HUES6 (cell line): ENCODE measurements around the gene TPD52L2.
A peak's percentile ranks its signal among the peaks of the same experiment; 100 is the strongest.
"Not testable (repeated sequence)": the region's sequence is repeated elsewhere in the genome, so short reads cannot be mapped to it uniquely, and the experiment has no call there.

Source experiments
- H3K27ac ChIP-seq: 2 replicates; pipeline ENCODE4 v1.7.0; 2013; ENCODE audit warnings: low read depth, mild to moderate bottlenecking, low read length, inconsistent platforms
- H3K27me3 ChIP-seq: 2 replicates; pipeline ENCODE4 v1.6.1; 2013; ENCODE audit warnings: low read length; ENCODE audit not compliant: control insufficient read depth, insufficient read depth
- H3K36me3 ChIP-seq: 2 replicates; pipeline ENCODE4 v1.6.1; 2013; ENCODE audit warnings: low read length; ENCODE audit not compliant: control insufficient read depth, insufficient read depth
- H3K4me1 ChIP-seq: 2 replicates; pipeline ENCODE4 v1.6.1; 2013; ENCODE audit warnings: low read length; ENCODE audit not compliant: control insufficient read depth, insufficient read depth
- H3K4me3 ChIP-seq: 2 replicates; pipeline ENCODE4 v1.5.1; 2013; ENCODE audit warnings: low read depth, low read length
- H3K9ac ChIP-seq: one replicate; pipeline ENCODE4 v1.6.1; 2013; ENCODE audit warnings: mild to moderate bottlenecking, low read length
- H3K9me3 ChIP-seq: 2 replicates; pipeline ENCODE4 v1.6.1; 2013; ENCODE audit warnings: low read depth, low read length; ENCODE audit not compliant: control insufficient read depth, insufficient read depth

The TPD52L2 gene

GRCh38 chr20:63929071-63929470, 64.0 kb downstream of the TPD52L2 start:
- Histone ChIP-seq H3K4me3 (no peak overlapping the region), H3K9me3 (no peaks in the 10 kb centered on the region), H3K27me3 (no peaks in the 10 kb centered on the region), H3K9ac (no peak overlapping the region), H3K36me3 (peaks cover 60% of the 10 kb centered on the region), H3K4me1 (no peaks in the 10 kb centered on the region), H3K27ac (no peak overlapping the region)

GRCh38 chr20:63929473-63929883, 64.4 kb downstream of the TPD52L2 start:
- H3K27me3 ChIP-seq, H3K27ac ChIP-seq, H3K9ac ChIP-seq, H3K9me3 ChIP-seq, H3K4me1 ChIP-seq, H3K4me3 ChIP-seq: not testable (repeated sequence)
- H3K36me3 ChIP-seq, result peaks cover 60% of the 10 kb centered on the region

DNA sequence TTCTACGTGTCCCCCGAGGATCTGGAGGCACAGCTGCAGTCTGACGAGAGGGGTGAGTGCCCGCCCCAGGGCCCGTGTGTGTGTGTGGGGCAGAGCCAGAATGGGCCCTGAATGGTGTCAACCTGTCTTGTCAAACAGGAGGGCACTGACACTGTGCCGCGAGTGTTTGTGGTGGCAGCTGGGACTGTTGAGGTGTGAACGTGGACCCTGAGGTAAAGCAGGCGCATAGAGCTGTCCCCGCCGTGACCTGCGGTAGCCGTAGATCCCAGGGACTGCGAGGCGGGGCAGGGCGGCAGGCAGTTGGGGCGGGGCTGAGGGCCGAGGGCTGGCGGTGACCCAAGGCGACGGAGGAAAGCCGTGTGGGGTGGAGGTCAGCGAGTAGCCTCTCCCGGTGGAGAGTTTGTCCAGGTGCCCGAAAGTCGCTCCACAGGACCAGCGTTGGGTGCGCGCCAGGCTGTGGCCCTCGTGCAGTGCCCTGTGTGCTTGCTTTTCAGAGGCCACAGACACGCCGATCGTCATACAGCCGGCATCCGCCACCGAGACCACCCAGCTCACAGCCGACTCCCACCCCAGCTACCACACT, 66.0 kb downstream of the TPD52L2 start:
- Histone ChIP-seq H3K4me1 (no peaks in the 10 kb centered on the region), H3K9ac (no peak overlapping the region), H3K36me3 (peaks cover 67% of the 10 kb centered on the region)

GRCh38 chr20:63931735-63932134, 66.7 kb downstream of the TPD52L2 start:
- Histone ChIP-seq H3K27me3 (no peaks in the 10 kb centered on the region), H3K9ac (no peak overlapping the region), H3K4me3 (no peak overlapping the region), H3K36me3 (peaks cover 65% of the 10 kb centered on the region), H3K9me3 (no peaks in the 10 kb centered on the region), H3K27ac (no peak overlapping the region), H3K4me1 (no peaks in the 10 kb centered on the region)

More for the DNA sequence above, 66.0 kb downstream of the TPD52L2 start:
- Histone ChIP-seq H3K27ac (no peak overlapping the region), H3K27me3 (no peaks in the 10 kb centered on the region), H3K9me3 (no peaks in the 10 kb centered on the region), H3K4me3 (no peak overlapping the region)

GRCh38 chr20:63932606-63933160, 67.6 kb downstream of the TPD52L2 start:
- Histone ChIP-seq H3K27ac (no peak overlapping the region), H3K4me3 (no peak overlapping the region), H3K9me3 (no peaks in the 10 kb centered on the region), H3K27me3 (no peaks in the 10 kb centered on the region), H3K36me3 (peaks cover 61% of the 10 kb centered on the region), H3K9ac (no peak overlapping the region), H3K4me1 (no peaks in the 10 kb centered on the region)

DNA sequence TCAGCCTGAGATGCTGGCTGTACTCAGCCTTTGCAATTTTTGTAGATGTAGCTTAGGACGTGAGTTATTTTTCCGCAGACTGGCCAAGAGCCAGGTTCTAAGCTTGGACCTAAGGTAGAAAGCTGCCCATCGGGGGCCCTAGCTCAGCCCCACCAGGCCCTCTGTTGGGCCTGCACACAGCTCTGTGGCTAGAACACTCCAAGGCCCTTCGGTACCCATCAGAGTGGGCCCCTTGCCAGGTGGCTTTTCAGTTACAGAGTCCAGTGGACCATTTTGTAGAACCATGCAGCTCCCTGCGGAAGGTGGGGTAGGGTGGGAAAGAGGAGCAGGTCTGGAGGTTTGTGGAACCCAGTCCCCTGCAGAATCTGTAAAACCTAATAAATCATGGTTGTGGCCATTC, 68.6 kb downstream of the TPD52L2 start:
- Histone ChIP-seq H3K4me1 (no peaks in the 10 kb centered on the region), H3K27ac (no peak overlapping the region), H3K4me3 (no peak overlapping the region), H3K9me3 (no peaks in the 10 kb centered on the region), H3K36me3 (peaks cover 54% of the 10 kb centered on the region), H3K27me3 (no peaks in the 10 kb centered on the region), H3K9ac (no peak overlapping the region)

DNA sequence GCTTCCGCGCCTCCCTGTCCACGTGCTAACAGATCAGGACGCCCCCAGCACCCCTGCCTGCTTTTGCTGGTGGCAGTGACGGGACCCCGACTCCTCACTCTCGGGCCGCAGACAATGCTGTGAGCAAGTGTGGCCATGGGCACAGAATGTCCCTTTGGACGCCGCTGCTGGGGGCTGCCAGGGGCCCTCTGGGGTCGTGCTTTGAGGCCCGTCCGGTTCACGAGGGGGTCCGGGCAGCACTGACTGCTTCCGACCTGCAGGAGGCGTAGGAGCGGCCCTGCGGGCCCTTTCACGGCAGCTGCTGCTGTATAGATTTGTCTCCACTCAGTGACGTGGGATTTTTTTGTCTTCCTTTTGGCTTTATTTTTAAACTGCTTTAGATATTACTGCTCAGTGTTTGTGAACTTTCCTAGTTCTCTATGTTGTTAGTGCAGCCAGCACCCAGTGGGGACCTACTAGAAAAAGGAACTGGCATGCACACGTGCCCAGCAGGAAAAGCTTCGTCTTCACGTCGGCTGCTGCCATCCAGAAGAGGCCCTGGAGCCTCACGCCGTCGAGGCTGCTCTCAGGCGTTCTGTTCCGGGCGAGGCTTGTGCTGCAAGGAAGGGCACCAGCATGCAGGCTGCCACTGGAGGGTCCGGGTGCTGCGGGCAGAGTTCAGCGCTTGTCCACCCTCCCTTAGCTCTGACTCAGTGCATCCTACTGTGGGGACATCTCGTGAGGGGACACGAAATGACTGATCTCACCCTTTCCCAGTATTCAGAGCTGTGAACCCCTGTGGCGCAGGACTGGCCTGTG, 69.4 kb downstream of the TPD52L2 start:
- Histone ChIP-seq H3K4me3 (no peak overlapping the region), H3K9ac (no peak overlapping the region), H3K27me3 (no peaks in the 10 kb centered on the region), H3K9me3 (no peaks in the 10 kb centered on the region), H3K36me3 (peaks cover 46% of the 10 kb centered on the region), H3K4me1 (0 out of 2 replicates have a peak, but pooled peaks cover 3% of the 10 kb centered on the region), H3K27ac (no peak overlapping the region)

DNA sequence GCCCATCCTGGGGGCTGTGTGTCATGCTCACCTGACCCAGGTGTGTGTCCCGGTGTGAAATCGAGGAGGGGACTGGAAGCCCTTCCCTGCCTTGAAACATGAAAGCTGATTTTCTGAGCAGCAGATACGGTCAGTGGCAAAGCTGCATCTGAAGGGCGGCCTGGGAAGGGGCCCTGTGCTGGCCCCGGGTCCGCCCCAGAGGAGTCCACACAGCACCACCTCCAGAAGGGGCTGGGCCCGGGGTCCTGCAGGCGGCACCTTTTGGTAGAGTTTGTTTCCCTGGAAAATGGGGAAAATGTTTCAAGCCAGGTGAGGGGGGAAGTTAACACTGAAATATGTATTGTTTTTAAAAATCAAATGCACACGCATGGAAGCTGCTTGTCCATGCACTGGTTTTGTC, 70.4 kb downstream of the TPD52L2 start:
- H3K36me3 ChIP-seq, result peaks cover 42% of the 10 kb centered on the region
- no peaks in the 10 kb centered on the region for H3K27me3 ChIP-seq
- H3K4me1 ChIP-seq, result 0 out of 2 replicates have a peak, but pooled peaks cover 4% of the 10 kb centered on the region
- no peaks in the 10 kb centered on the region for H3K9me3 ChIP-seq
- H3K9ac ChIP-seq, result no peak overlapping the region
- H3K27ac ChIP-seq, result no peak overlapping the region
- no peak overlapping the region for H3K4me3 ChIP-seq

- no peaks in the 10 kb centered on the region for H3K27me3 ChIP-seq
- no peak overlapping the region for H3K4me3 ChIP-seq
- H3K9ac ChIP-seq, result no peak overlapping the region
- peaks cover 20% of the 10 kb centered on the region for H3K36me3 ChIP-seq
- no peak overlapping the region for H3K27ac ChIP-seq
- peaks cover 11% of the 10 kb centered on the region for H3K4me1 ChIP-seq
- H3K9me3 ChIP-seq, result no peaks in the 10 kb centered on the region
Measured at GRCh38 chr20:63937596-63937995, 72.5 kb downstream of the TPD52L2 start.

GRCh38 chr20:63939061-63939935, 74.2 kb downstream of the TPD52L2 start:
- Histone ChIP-seq H3K27ac (no peak overlapping the region), H3K9ac (peak overlapping the region; percentile 62), H3K9me3 (no peaks in the 10 kb centered on the region), H3K27me3 (no peaks in the 10 kb centered on the region), H3K4me3 (peak overlapping the region; percentile 64), H3K36me3 (peaks cover 28% of the 10 kb centered on the region), H3K4me1 (peaks cover 20% of the 10 kb centered on the region)
